HepG2 (cell line): Measurements from ENCODE around the gene NARF. TPM values are rescaled to one million over a fixed set of nuclear protein-coding genes. Genes with fewer than 3 reads are reported as not detected.

ENCODE experiments used
- ELK4 ChIP-seq: sonication (generic); formaldehyde crosslinking; IDR thresholded peaks from 2 replicates; pipeline ENCODE4 v1.9.0; 2021; ENCODE audit warnings: missing genetic modification reagents, borderline replicate concordance
- FOXP1 ChIP-seq, 2 experiments: fragments of 450-650 bp in 1 of 2; IDR thresholded peaks; 2 replicates each; pipeline ENCODE4 v1.6.1; 2017 to 2018; ENCODE audit warnings: antibody characterized with exemption in 1 of 2
- GTF3A ChIP-seq: sonication (generic); formaldehyde crosslinking; conservative IDR thresholded peaks from 2 replicates; pipeline ENCODE4 v1.4.0; 2020; ENCODE audit warnings: mild to moderate bottlenecking, missing genetic modification reagents
- IKZF1 ChIP-seq: fragments of 450-650 bp; IDR thresholded peaks from 2 replicates; pipeline ENCODE4 v1.7.1; 2016
- MAF1 ChIP-seq: sonication (generic); formaldehyde crosslinking; IDR thresholded peaks from 2 replicates; pipeline ENCODE4 v1.5.0; 2020; ENCODE audit warnings: missing genetic modification reagents, borderline replicate concordance
- MZF1 ChIP-seq: sonication (generic); formaldehyde crosslinking; IDR thresholded peaks from 2 replicates; pipeline ENCODE4 v1.8.1; 2023; ENCODE audit warnings: mild to moderate bottlenecking, missing genetic modification reagents, borderline replicate concordance
- RARA ChIP-seq: IDR thresholded peaks from 2 replicates; pipeline ENCODE4 v1.6.1; 2016; ENCODE audit warnings: missing genetic modification reagents, missing compliant biosample characterization
- ZBTB7A ChIP-seq: sonication (generic); formaldehyde crosslinking; IDR thresholded peaks from 2 replicates; pipeline ENCODE4 v1.8.0; 2022; ENCODE audit warnings: mild to moderate bottlenecking, missing genetic modification reagents
- ZFP41 ChIP-seq: sonication (generic); formaldehyde crosslinking; IDR thresholded peaks from 2 replicates; pipeline ENCODE4 v1.4.0; 2020; ENCODE audit warnings: mild to moderate bottlenecking, missing genetic modification reagents, borderline replicate concordance
- ZNF142 ChIP-seq: sonication (generic); formaldehyde crosslinking; IDR thresholded peaks from 2 replicates; pipeline ENCODE4 v1.4.0; 2020; ENCODE audit warnings: missing genetic modification reagents
- ZNF563 ChIP-seq: sonication (generic); formaldehyde crosslinking; IDR thresholded peaks from 2 replicates; pipeline ENCODE4 v1.8.0; 2022; ENCODE audit warnings: mild to moderate bottlenecking, moderate library complexity, missing genetic modification reagents
- ZNF674 ChIP-seq: sonication (generic); formaldehyde crosslinking; IDR thresholded peaks from 2 replicates; pipeline ENCODE4 v1.5.0; 2020; ENCODE audit warnings: low read depth, mild to moderate bottlenecking, missing genetic modification reagents
- ZSCAN25 ChIP-seq: sonication (generic); formaldehyde crosslinking; IDR thresholded peaks from 2 replicates; pipeline ENCODE4 v1.8.0; 2022; ENCODE audit warnings: mild to moderate bottlenecking, missing genetic modification reagents
- polyA plus RNA-seq, 8 experiments: library from polyadenylated mRNA; depleted of rRNA in 3 of 8; stranded (reverse) in 7 of 8; unstranded in 1 of 8; fragments of >200 nt; fragmentation: Illumina TruSeq in 4 of 8; extraction: Trizol in 4 of 8; gene quantifications; 2 replicates each; pipeline versions ENCODE4 v1.2.1 to v1.2.3, GENCODE V29; 2011 to 2016; ENCODE audit warnings: low read depth in 4 of 8, missing spikeins in 1 of 8, mixed read lengths in 1 of 8; ENCODE audit not compliant: insufficient read depth in 1 of 8
- total RNA-seq, 5 experiments: library from RNA; depleted of rRNA; stranded (reverse); fragments of >200 nt; fragmentation: Illumina TruSeq; extraction: Trizol; gene quantifications; 2 replicates each; pipeline ENCODE4 v1.2.3, GENCODE V29; 2016; ENCODE audit warnings: low read depth in 1 of 5
- TF ChIP-seq, protein P1 (sequence below): sonication (generic); formaldehyde crosslinking; IDR thresholded peaks from 2 replicates; pipeline ENCODE4 v1.5.1; 2020; ENCODE audit warnings: mild to moderate bottlenecking, missing genetic modification reagents, moderate library complexity
- TF ChIP-seq, protein P2 (sequence below): sonication (generic); formaldehyde crosslinking; conservative IDR thresholded peaks from 2 replicates; pipeline ENCODE4 v1.8.1; 2023; ENCODE audit warnings: missing genetic modification reagents
- TF ChIP-seq, protein P3 (sequence below): sonication (generic); formaldehyde crosslinking; IDR thresholded peaks from 2 replicates; pipeline ENCODE4 v1.4.0; 2020; ENCODE audit warnings: missing genetic modification reagents

NARF gene
- total and polyA plus RNA-seq, 2 of the 13 experiments (the other 11 are each of a cell fraction or from before 2014, with no cell fraction given): 61.1 to 144 TPM

GRCh38 chr17:82458179-82458884, at the start of gene NARF (continued):
- TF ChIP-seq ZNF674 (no peak; the same call in 1 of the 2 replicates), ZBTB7A (CRISPR knock-in tag) (no peak), ZFP41 (peak; percentile 89), ZNF142 (no peak; the same call in 1 of the 2 replicates), ZSCAN25 (CRISPR knock-in tag) (no peak), GTF3A (CRISPR knock-in tag) (peak; percentile 99; the same call in 1 of the 2 replicates), IKZF1 (no peak), ZNF563 (peak; percentile 79; the same call in 1 of the 2 replicates), MZF1 (CRISPR knock-in tag) (no peak), RARA (CRISPR knock-in tag) (peak; percentile 28; the same call in 1 of the 2 replicates), ELK4 (CRISPR knock-in tag) (no peak), FOXP1 (IDR thresholded peaks at IDR 0.05) (no peak), FOXP1 (CRISPR knock-in tag; IDR thresholded peaks at IDR 0.05) (peak; percentile 35; the same call in 1 of the 2 replicates), MAF1 (peak; percentile 43)
- TF ChIP-seq, protein P1, sequence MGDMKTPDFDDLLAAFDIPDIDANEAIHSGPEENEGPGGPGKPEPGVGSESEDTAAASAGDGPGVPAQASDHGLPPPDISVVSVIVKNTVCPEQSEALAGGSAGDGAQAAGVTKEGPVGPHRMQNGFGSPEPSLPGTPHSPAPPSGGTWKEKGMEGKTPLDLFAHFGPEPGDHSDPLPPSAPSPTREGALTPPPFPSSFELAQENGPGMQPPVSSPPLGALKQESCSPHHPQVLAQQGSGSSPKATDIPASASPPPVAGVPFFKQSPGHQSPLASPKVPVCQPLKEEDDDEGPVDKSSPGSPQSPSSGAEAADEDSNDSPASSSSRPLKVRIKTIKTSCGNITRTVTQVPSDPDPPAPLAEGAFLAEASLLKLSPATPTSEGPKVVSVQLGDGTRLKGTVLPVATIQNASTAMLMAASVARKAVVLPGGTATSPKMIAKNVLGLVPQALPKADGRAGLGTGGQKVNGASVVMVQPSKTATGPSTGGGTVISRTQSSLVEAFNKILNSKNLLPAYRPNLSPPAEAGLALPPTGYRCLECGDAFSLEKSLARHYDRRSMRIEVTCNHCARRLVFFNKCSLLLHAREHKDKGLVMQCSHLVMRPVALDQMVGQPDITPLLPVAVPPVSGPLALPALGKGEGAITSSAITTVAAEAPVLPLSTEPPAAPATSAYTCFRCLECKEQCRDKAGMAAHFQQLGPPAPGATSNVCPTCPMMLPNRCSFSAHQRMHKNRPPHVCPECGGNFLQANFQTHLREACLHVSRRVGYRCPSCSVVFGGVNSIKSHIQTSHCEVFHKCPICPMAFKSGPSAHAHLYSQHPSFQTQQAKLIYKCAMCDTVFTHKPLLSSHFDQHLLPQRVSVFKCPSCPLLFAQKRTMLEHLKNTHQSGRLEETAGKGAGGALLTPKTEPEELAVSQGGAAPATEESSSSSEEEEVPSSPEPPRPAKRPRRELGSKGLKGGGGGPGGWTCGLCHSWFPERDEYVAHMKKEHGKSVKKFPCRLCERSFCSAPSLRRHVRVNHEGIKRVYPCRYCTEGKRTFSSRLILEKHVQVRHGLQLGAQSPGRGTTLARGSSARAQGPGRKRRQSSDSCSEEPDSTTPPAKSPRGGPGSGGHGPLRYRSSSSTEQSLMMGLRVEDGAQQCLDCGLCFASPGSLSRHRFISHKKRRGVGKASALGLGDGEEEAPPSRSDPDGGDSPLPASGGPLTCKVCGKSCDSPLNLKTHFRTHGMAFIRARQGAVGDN (CRISPR knock-in tag): peak; percentile 90
- TF ChIP-seq, protein P2, sequence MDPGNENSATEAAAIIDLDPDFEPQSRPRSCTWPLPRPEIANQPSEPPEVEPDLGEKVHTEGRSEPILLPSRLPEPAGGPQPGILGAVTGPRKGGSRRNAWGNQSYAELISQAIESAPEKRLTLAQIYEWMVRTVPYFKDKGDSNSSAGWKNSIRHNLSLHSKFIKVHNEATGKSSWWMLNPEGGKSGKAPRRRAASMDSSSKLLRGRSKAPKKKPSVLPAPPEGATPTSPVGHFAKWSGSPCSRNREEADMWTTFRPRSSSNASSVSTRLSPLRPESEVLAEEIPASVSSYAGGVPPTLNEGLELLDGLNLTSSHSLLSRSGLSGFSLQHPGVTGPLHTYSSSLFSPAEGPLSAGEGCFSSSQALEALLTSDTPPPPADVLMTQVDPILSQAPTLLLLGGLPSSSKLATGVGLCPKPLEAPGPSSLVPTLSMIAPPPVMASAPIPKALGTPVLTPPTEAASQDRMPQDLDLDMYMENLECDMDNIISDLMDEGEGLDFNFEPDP (CRISPR knock-in tag): 0 out of 2 replicates have a peak, but pooled peaks have one; percentile 28
- TF ChIP-seq, protein P3, sequence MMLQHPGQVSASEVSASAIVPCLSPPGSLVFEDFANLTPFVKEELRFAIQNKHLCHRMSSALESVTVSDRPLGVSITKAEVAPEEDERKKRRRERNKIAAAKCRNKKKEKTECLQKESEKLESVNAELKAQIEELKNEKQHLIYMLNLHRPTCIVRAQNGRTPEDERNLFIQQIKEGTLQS (CRISPR knock-in tag): peak; percentile 59; the same call in 1 of the 2 replicates
